Esophagus muscularis mucosa (tissue), 4 donors: ENCODE results near the gene SYAP1. TPM values are rescaled to one million over a fixed set of nuclear protein-coding genes. Genes with fewer than 3 reads are reported as not detected.

Source experiments
- DNase-seq: peaks from one replicate; pipeline ENCODE4 v3.0.0-alpha.2; 2017; ENCODE audit errors: extremely low spot score
- H3K27ac ChIP-seq, 4 donors: fragments of 200-600 bp; sonication (generic); replicated peaks in 1 of 4; 1 replicate in 3 of 4; 2 replicates in 1 of 4; pipeline ENCODE4 v1.5.1; 2016 to 2019; ENCODE audit warnings: mild to moderate bottlenecking in 1 of 4
- H3K27me3 ChIP-seq, 4 donors: fragments of 200-600 bp; sonication (generic); one replicate each; pipeline versions ENCODE4 v1.5.1 to v1.6.0; 2016 to 2019
- H3K36me3 ChIP-seq, 4 donors: fragments of 200-600 bp; sonication (generic); one replicate each; pipeline ENCODE4 v1.5.1; 2016 to 2019
- H3K4me1 ChIP-seq, 4 donors: fragments of 200-600 bp; sonication (generic); one replicate each; pipeline ENCODE4 v1.5.1; 2016 to 2019
- H3K4me3 ChIP-seq, 4 donors: fragments of 200-600 bp; sonication (generic); 1 replicate in 2 of 4; 2 replicates in 2 of 4; pipeline ENCODE4 v1.5.1; 2016 to 2019; ENCODE audit warnings: mild to moderate bottlenecking in 4 of 4, moderate library complexity in 1 of 4
- H3K9me3 ChIP-seq, 4 donors: fragments of 200-600 bp; sonication (generic); 1 replicate in 3 of 4; 2 replicates in 1 of 4; pipeline ENCODE4 v1.5.1; 2016 to 2019
- EP300 ChIP-seq: sonication (generic); formaldehyde crosslinking; IDR thresholded peaks from one replicate; pipeline ENCODE4 v1.6.1; 2017; ENCODE audit warnings: antibody characterized with exemption
- POLR2A ChIP-seq: fragments of 450-650 bp; IDR thresholded peaks from one replicate; pipeline ENCODE4 v1.6.1; 2017; ENCODE audit warnings: antibody characterized with exemption, moderate library complexity, mild to moderate bottlenecking, low read depth
- POLR2AphosphoS5 ChIP-seq, 2 donors: sonication (generic); formaldehyde crosslinking; IDR thresholded peaks; one replicate each; pipeline ENCODE4 v1.6.1; 2017; ENCODE audit warnings: antibody characterized with exemption in 2 of 2
- WGBS: methylation state at CpG from one replicate; pipeline ENCODE4 v1.1.5; 2018; 5-methylcytosine and 5-hydroxymethylcytosine counted together
- intact Hi-C: fragments of 100-400 bp; cut with DNase I; formaldehyde crosslinking; loops from one replicate; pipeline ENCODE4 v1.15.1; 2023
- total RNA-seq, 4 donors: library from RNA; depleted of rRNA; stranded (reverse); fragments of >200 nt; gene quantifications; one replicate each; pipeline versions ENCODE4 v1.1.0 to v1.2.1, GENCODE V29; 2016
- TF ChIP-seq, protein P1 (sequence below), 3 experiments: fragments of 200-600 bp in 2 of 3; fragments of 450-650 bp in 1 of 3; sonication (generic) in 2 of 3; IDR thresholded peaks; one replicate each; pipeline ENCODE4 v1.5.1; 2017 to 2019; ENCODE audit warnings: antibody characterized with exemption in 3 of 3, mild to moderate bottlenecking in 2 of 3, moderate library complexity in 1 of 3

SYAP1 gene
- total RNA-seq, 4 donors from 2014 or later: 22.5 to 30.9 (median 28.5) TPM

DNA sequence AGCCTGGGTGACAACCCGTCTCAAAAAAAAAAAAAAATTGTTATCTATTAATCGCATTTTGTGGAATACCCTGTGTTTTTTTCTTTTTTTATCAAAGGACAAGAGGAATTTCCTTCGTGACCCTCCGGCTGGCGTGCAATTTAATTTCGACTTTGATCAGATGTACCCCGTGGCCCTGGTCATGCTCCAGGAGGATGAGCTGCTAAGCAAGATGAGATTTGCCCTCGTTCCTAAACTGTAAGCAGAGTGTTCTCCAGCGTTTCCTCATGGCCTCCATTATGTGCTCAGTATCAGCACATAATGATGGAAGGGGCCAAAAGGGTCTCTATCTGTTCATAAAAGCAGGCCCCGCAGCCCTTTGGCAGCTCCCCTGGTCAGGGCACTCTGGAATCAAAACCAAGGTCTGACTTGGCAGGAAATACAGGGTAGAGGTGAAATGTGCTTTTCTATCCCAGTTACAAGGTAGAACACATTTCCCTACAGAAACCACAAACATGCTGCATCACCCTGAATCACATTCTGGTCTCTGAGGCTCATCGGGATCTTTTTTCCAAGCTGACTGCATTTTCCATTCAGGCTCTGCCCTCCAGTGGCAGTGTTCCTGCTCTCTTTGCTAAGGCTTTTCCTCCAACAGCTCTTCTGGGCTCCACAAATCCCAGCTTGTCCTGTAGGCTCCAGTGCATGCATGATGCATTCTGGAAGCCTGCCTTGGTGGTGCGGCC is 24.4 kb downstream of the SYAP1 start:
- Histone ChIP-seq H3K27ac (no peak overlapping the region), H3K4me1 (no peaks in the 10 kb centered on the region), H3K27me3 (no peaks in the 10 kb centered on the region), H3K4me3 (no peak overlapping the region), H3K9me3 (no peaks in the 10 kb centered on the region), H3K36me3 (peaks cover 23 to 84% (median 78%) of the 10 kb centered on the region in 4 donors)
- intact Hi-C loops: no loop called here
- TF ChIP-seq POLR2A: no peak
- 92% methylated on average over 12 of the region's 12 CpGs for WGBS
- DNase-seq: no peak

DNA sequence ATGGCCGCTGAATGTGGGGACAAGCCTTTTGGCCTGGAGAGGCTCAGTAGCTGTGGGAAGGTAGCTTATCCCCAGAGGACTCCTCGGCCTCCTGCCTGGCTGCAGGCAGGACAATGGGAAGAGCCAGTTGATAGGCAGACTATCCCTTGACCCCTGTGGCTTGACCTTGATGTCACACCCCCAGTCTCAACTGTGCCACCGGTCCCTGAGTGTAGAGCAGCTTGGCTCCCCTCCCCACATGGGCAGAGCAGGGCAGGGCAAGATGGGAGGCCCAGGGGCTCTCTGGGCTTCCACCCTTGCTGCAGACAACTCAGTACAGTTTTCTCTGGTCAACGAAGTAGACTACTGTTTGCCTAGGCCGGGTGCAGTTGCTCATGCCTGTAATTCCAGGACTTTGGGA is 25.7 kb downstream of the SYAP1 start:
- WGBS: 92% methylated on average over 5 of the region's 5 CpGs
- TF ChIP-seq, protein P1, sequence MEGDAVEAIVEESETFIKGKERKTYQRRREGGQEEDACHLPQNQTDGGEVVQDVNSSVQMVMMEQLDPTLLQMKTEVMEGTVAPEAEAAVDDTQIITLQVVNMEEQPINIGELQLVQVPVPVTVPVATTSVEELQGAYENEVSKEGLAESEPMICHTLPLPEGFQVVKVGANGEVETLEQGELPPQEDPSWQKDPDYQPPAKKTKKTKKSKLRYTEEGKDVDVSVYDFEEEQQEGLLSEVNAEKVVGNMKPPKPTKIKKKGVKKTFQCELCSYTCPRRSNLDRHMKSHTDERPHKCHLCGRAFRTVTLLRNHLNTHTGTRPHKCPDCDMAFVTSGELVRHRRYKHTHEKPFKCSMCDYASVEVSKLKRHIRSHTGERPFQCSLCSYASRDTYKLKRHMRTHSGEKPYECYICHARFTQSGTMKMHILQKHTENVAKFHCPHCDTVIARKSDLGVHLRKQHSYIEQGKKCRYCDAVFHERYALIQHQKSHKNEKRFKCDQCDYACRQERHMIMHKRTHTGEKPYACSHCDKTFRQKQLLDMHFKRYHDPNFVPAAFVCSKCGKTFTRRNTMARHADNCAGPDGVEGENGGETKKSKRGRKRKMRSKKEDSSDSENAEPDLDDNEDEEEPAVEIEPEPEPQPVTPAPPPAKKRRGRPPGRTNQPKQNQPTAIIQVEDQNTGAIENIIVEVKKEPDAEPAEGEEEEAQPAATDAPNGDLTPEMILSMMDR (IDR thresholded peaks at IDR 0.05): no peak
- TF ChIP-seq EP300: no peak
- no peak for TF ChIP-seq POLR2AphosphoS5 (IDR thresholded peaks at IDR 0.05)
- TF ChIP-seq POLR2A: no peak

DNA sequence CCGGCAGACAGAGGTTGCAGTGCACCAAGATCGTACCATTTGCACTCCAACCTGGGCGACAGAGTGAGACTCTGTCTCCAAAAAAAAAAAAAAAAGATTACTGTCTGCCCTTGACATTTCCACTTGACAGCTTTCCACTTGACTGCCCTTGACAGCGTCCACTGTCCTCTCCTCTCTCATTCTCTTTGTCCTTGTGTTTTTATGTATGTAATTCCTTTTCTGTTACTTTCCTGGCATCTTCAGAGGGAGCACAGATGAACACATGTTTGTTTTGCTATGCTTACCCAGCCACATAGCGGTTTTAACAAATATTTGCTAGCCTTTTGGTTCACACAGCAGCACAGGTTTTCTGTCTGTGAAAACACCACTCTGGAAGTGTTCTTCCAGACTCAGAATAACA is 26.2 kb downstream of the SYAP1 start:
- no peak overlapping the region for H3K4me3 ChIP-seq
- TF ChIP-seq EP300 (no peak), POLR2A (no peak)
- no peak for DNase-seq
- WGBS: 94% methylated on average over 5 of the region's 5 CpGs
- intact Hi-C loops: no loop called here
- no peaks in the 10 kb centered on the region for H3K27me3 ChIP-seq
- H3K9me3 ChIP-seq: no peaks in the 10 kb centered on the region
- H3K4me1 ChIP-seq: no peaks in the 10 kb centered on the region
- peaks cover 23 to 91% (median 84%) of the 10 kb centered on the region in 4 donors for H3K36me3 ChIP-seq
- H3K27ac ChIP-seq: no peak overlapping the region

More for the DNA sequence above, 25.7 kb downstream of the SYAP1 start:
- H3K27ac ChIP-seq: no peak overlapping the region
- H3K27me3 ChIP-seq: no peaks in the 10 kb centered on the region
- no peaks in the 10 kb centered on the region for H3K4me1 ChIP-seq
- peaks cover 23 to 87% (median 82%) of the 10 kb centered on the region in 4 donors for H3K36me3 ChIP-seq
- H3K4me3 ChIP-seq: no peak overlapping the region
- DNase-seq: no peak
- intact Hi-C loops: no loop called here
- no peaks in the 10 kb centered on the region for H3K9me3 ChIP-seq

DNA sequence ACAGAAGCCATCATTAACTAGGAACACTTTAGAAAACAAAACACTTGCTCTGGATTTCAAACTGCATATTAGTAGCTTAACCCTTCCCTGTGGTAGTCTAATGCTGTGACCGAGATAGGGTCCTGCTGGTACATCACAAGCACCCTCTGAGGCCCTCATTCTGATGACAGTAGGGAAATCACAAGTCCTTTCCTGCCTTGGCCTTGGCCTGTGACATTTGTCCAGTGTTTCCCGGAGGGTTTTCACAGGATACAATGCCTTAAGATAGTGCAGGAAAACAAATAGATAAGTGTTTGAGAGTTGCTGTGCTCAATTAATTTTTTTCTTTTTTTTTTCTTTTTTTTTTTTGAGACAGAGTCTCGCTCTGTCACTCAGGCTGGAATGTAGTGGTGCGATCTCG is 29.0 kb downstream of the SYAP1 start:
- Histone ChIP-seq H3K27me3 (no peaks in the 10 kb centered on the region), H3K4me3 (no peak overlapping the region), H3K36me3 (peaks cover 17 to 74% (median 66%) of the 10 kb centered on the region in 4 donors), H3K4me1 (no peaks in the 10 kb centered on the region), H3K27ac (no peak overlapping the region), H3K9me3 (no peaks in the 10 kb centered on the region)
- intact Hi-C loops: no loop called here
- TF ChIP-seq EP300: no peak
- no peak for TF ChIP-seq POLR2A
- no peak for TF ChIP-seq POLR2AphosphoS5 (IDR thresholded peaks at IDR 0.05)
- TF ChIP-seq, protein P1 (IDR thresholded peaks at IDR 0.05): no peak
- 96% methylated on average over 5 of the region's 5 CpGs for WGBS
- DNase-seq: no peak

DNA sequence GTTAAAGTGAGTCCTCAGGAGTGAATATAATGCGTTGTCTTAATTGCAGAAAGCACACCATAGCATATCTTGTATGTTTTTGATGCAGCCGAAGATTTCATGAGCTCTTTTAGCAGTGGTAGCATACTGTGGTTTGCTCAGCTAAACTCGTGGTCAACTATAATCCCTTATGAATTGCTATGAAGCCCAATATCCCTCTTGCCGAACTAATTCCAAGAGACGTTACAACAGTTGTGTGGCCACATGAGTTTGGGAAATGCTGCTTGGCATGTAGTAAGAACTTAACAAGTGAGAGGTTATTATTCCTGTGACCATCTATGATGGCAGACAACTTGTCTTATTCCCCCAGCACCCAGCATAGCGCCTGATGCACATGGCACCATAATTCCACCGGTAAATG is 30.7 kb downstream of the SYAP1 start:
- Histone ChIP-seq H3K4me3 (no peak overlapping the region), H3K27me3 (no peaks in the 10 kb centered on the region), H3K27ac (no peak overlapping the region), H3K9me3 (no peaks in the 10 kb centered on the region), H3K4me1 (no peaks in the 10 kb centered on the region), H3K36me3 (peaks cover 3 to 70% (median 62%) of the 10 kb centered on the region in 4 donors)
- no peak for TF ChIP-seq POLR2A
- TF ChIP-seq, protein P1 (IDR thresholded peaks at IDR 0.05): no peak
- TF ChIP-seq POLR2AphosphoS5 (IDR thresholded peaks at IDR 0.05): no peak
- no peak for TF ChIP-seq EP300
- DNase-seq: no peak
- intact Hi-C loops: no loop called here
- 90% methylated on average over 7 of the region's 7 CpGs for WGBS
